ENCODE results near the gene RBM45.
"Not testable (repeated sequence)": the region's sequence is repeated elsewhere in the genome, so short reads cannot be mapped to it uniquely, and the experiment has no call there.

Gene RBM45

GRCh38 chr2:178109813-178110212 lies 2.4 kb upstream of the RBM45 start:
- no peak for DNase-seq

- DNase-seq: no peak
Observed at GRCh38 chr2:178110681-178111080, 1.6 kb upstream of the RBM45 start.

- no peak for DNase-seq
Observed at GRCh38 chr2:178111743-178112142, 494 bp upstream of the RBM45 start.

GRCh38 chr2:178114462-178114861 lies 2.2 kb downstream of the RBM45 start:
- DNase-seq: no peak

- DNase-seq: no peak
Observed at GRCh38 chr2:178115271-178115670, 3.0 kb downstream of the RBM45 start.

- no peak for DNase-seq
Observed at GRCh38 chr2:178117725-178118124, 5.5 kb downstream of the RBM45 start.

GRCh38 chr2:178119179-178119922 lies 7.1 kb downstream of the RBM45 start:
- DNase-seq: no peak

- DNase-seq: no peak
Observed at GRCh38 chr2:178123163-178123562, 10.9 kb downstream of the RBM45 start.

GRCh38 chr2:178125125-178125524 lies 12.9 kb downstream of the RBM45 start:
- DNase-seq: no peak

- DNase-seq: no peak
Observed at GRCh38 chr2:178125862-178126261, 13.6 kb downstream of the RBM45 start.

- DNase-seq: no peak
Observed at GRCh38 chr2:178128836-178129630, 16.8 kb downstream of the RBM45 start.

- DNase-seq: no peak
Observed at GRCh38 chr2:178136321-178137025, 24.2 kb downstream of the RBM45 start.

- no peak for DNase-seq
Observed at GRCh38 chr2:178142274-178143065, 30.2 kb downstream of the RBM45 start.

- DNase-seq: no peak
Observed at GRCh38 chr2:178143481-178143880, 31.2 kb downstream of the RBM45 start.

GRCh38 chr2:178152033-178152432 lies 39.8 kb downstream of the RBM45 start:
- no peak for DNase-seq

GRCh38 chr2:178152542-178152941 lies 40.3 kb downstream of the RBM45 start:
- no peak for DNase-seq

- no peak for DNase-seq
Observed at GRCh38 chr2:178152977-178153376, 40.7 kb downstream of the RBM45 start.

- not testable (repeated sequence) for DNase-seq
Observed at GRCh38 chr2:178153878-178154277, 41.6 kb downstream of the RBM45 start.

GRCh38 chr2:178155524-178155923 lies 43.3 kb downstream of the RBM45 start:
- no peak for DNase-seq

GRCh38 chr2:178157574-178157973 lies 45.3 kb downstream of the RBM45 start:
- DNase-seq: no peak

- no peak for DNase-seq
Observed at GRCh38 chr2:178159966-178160365, 47.7 kb downstream of the RBM45 start.

- no peak for DNase-seq
Observed at GRCh38 chr2:178160601-178161000, 48.4 kb downstream of the RBM45 start.

- DNase-seq: no peak
Observed at GRCh38 chr2:178163395-178163794, 51.2 kb downstream of the RBM45 start.

All from activated CD4-positive, alpha-beta T cell treated with anti-CD3 and anti-CD28 coated beads for 4 hours (primary cell).